GM21529 (cell line): Measurements from ENCODE around the gene MUC5B.
"Not testable (repeated sequence)": the region's sequence is repeated elsewhere in the genome, so short reads cannot be mapped to it uniquely, and the experiment has no call there.

Source experiments
- ATAC-seq: cut with Tn5 transposase; IDR thresholded peaks from one replicate; pipeline ENCODE4 v1.9.1; 2021; ENCODE audit not compliant: unreplicated experiment

Gene MUC5B

GRCh38 chr11:1202776-1203504, 19.9 kb upstream of the MUC5B start:
- no peak for ATAC-seq

GRCh38 chr11:1203505-1204271, 19.2 kb upstream of the MUC5B start:
- no peak for ATAC-seq

DNA sequence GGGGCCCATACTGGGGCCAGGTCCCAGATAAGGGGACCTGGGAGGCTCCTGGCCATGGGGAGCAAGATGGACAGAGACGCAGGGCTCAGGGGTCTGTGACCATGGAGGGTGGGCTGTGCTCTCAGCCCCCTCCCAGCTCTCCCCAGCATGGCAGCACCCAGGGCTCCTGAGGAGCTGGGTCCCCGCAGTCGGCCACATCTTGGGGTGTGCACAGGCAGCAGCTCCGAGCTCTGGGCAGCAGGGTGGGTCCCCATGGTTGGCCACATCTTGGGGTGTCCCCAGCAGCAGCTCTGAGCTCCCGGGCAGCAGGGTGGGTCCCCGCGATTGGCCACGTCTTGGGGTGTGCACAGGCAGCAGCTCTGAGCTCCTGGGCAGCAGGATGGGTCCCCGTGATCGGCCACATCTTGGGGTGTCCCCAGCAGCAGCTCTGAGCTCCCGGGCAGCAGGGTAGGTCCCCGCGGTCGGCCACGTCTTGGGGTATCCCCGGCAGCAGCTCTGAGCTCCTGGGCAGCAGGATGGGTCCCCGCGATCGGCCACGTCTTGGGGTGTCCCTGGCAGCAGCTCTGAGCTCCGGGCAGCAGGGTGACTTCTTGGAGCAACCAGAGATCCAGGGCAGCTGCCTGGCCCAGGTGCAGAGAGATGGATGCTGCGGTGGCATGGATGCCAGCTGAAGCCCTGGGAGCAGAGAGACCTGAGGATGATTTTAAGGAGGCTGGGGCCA, 18.3 kb upstream of the MUC5B start:
- no peak for ATAC-seq

DNA sequence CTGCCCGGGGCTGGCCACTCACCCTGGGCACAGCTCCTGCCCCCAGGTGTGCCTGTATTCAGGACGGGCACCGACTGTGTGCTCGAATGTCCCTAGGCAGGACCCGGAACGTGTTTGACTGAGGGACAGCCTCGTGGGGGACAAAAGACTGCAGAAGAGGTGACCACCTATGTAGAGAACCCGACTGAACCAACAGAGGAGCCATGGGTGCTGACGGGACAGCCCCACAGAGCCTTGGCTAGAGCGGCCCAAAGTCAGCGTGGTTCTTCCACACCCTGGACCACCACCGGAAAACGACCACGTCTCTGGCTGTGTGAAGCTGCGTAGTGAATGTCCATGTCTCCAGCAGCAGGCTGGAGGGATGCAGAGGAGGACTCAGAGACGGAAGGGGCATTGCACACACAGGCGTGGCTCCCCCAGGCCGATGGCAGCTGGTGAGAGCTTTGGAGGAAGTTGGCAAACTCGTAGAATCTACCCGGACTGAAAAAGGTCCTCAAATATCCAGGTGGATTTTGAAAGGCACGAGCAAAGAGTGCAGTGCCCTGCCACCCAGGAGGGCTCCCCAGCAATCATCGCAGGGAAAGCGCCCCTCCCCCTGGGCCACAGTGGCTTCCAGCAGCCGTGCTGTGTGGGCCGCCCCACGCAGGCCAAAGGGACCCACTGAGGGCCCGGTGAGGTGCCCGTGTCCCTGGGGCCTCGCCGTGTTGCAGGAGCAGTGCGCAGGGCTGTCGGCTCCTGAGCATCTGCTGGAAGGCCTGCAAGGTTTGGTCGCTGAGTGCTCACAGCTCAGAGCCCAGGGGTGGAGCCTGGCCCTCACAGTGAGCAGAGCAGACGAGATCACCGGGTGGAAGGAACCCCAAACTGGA, 17.5 kb upstream of the MUC5B start:
- no peak for ATAC-seq

DNA sequence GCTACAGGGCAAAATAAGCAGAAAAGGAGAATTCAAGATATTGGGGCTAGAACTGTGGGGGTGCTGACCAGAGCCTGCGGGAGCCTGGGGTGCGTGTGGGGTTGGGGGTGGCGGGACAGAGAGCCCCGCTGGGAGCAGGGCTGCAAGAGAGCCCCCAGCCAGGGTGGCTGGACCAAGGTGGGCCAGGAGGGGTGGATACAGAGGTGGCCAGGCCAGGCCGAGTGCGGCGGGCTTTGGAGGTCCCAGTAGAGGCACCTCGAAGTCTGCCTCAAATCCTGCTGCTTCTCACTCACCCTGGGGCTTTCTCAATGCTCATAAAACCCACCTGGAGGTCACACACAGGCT, 16.9 kb upstream of the MUC5B start:
- no peak for ATAC-seq

GRCh38 chr11:1206391-1207271, 16.2 kb upstream of the MUC5B start:
- ATAC-seq = no peak

GRCh38 chr11:1207401-1208143, 15.3 kb upstream of the MUC5B start:
- no peak for ATAC-seq

- no peak for ATAC-seq
Observed at GRCh38 chr11:1208144-1208393, 14.8 kb upstream of the MUC5B start.

DNA sequence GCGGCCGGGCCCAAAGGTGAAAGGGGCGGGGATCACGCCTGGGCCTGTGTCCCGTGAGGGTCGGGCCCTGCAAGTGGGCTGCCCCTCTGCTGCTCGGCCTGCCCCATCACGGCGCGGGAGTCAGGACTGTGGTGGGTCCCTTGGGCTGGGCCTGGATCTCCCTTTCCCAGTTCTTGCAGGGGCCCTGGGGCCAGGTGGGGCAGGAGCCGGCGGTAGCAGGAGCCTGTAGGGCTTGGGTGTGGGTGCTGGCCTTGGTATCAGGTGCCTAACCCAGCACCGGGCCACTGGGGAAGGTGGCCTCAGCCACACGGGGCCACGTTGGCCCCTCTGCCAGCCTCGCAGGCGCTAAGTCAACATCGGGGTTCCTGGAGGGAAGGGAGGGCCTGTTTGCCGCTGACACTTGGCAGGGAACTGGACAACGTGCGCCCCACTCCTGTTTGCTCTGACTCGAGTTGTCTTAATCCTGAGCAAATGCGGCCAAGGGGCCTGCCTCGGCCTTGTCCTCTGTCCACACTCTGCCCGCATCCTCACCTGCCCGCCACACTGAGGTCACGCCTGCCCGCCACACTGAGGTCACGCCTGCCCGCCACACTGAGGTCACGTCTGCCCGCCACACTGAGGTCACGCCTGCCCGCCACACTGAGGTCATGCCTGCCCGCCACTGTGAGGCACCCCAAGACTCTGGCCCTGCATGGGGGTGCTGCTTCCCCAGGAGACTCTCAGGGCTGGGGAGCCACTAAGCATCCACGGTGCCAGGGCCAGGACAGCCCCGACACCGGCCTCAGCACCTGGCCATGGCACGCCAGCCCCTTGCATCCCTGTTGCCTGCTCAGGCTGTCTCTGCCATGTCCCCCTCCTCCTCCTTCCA, 14.2 kb upstream of the MUC5B start:
- no peak for ATAC-seq

DNA sequence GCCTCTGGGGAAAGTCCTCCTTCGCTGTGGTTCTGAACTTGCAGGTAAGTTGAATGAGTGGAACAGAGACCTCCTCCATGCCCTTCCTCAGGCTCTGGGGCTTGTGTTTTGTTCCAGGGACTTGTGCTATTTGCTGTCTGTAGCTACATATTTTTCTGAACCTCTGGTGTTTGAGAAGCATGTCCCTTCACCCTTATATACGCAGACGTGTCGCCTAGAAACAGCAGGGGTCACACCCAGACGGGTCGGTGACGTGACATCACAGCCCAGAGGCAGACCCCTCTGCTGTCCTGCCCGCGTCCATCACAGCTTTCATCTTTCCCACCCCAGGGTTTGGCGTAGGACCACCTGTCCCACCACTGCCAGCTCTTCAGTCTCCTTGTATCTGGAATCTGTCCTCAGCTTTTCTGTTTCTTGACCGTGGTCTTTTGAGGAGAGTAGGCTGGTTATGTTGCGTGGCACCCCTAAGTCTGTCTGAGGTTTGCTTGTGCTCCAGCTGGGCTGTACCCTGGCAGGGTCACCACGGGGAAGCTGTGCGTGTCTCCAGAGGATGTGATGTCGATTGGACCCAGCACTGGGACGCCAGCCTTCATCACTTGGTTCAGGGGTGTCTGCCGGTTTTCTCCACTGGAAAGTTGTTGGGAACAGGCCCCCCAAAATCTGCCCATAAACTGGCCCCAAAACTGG, 13.4 kb upstream of the MUC5B start:
- no peak for ATAC-seq

- no peak for ATAC-seq
Observed at GRCh38 chr11:1211838-1212237, 11.0 kb upstream of the MUC5B start.

- not testable (repeated sequence) for ATAC-seq
Observed at GRCh38 chr11:1215826-1216225, 7.0 kb upstream of the MUC5B start.

DNA sequence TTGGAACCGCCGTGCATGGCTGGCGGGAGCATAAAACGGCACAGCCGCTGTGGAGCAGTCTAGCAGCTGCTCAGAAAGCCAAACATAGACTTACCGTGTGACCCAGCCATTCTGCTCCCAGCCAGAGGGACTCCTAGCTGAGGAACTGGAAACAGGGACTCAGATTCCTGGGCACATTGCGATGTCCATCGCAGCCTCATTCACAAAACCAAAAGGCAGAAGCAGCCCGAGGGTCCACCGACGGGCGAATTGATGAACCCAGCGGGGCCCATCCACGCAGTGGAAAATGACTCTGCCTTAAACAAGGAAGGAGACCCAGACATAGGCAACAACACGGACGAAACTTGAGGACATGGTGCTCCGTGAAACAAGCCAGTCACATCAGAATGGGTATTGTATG, 5.7 kb upstream of the MUC5B start:
- ATAC-seq = no peak

GRCh38 chr11:1218256-1218787, 4.5 kb upstream of the MUC5B start:
- ATAC-seq = no peak

DNA sequence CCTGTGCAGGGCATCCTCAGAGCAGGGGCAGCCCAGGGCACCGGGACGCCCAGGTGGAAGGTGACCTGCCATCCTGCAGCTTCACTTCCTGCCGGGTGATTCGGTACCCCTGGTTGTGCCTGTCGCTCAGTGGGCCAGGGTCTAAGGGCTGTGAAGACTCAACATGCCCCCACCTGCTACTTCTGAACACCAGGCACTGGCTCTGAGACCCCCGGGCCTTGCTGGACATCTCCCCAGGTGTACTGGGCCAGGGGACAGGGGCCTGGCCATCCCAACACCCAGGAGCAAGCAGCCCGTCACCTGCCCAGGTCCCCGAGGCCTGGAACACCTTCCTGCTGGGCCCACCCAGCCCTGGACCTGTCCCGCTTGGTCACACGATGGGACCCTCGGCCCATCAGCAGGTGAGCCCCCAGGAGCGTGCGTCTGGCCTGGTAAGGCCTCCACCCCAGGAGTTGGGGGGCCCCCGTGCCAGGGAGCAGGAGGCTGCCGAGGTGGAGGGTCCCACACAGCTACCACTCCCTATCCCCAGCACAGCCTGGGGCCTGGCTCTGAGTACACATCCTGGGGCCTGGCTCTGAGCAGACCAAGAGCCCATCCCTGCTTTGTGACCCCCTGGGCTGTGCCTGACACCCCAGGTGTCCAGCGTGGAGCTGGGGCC, 3.9 kb upstream of the MUC5B start:
- ATAC-seq = no peak

GRCh38 chr11:1219446-1219833, 3.4 kb upstream of the MUC5B start:
- no peak for ATAC-seq
